Measurements from ENCODE around the gene RERE.

Gene RERE

DNA sequence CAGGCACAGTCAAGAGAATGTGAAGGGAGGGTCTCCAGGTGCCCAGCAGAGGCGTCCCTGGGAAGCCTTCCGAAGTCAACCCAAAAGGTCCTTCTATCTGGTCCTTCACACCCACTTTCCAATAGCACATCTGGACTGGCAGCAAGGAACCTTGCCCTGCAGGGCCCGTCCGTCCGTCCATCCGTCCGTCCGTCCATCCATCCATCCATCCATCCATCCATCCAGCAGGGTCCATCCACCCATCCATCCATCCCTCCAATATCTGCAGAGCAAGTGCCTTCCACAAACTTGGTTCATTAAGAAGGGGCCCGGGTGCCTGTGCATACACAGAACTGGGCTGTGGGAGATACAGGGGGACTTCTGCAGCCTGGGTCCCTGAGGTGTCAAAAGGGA, 468.0 kb downstream of the RERE start:
- Histone ChIP-seq H3K9ac (no peak overlapping the region), H3K9me3 (no peaks in the 10 kb centered on the region), H3K27me3 (no peaks in the 10 kb centered on the region), H3K4me1 (peaks cover 26% of the 10 kb centered on the region), H3K4me3 (no peak overlapping the region), H3K36me3 (peaks cover 35% of the 10 kb centered on the region), H4K20me1 (peaks cover 60% of the 10 kb centered on the region), H3K4me2 (no peak overlapping the region), H3K27ac (no peak overlapping the region)
- no peak for TF ChIP-seq Cebpa-rat (IDR thresholded peaks at IDR 0.05)

DNA sequence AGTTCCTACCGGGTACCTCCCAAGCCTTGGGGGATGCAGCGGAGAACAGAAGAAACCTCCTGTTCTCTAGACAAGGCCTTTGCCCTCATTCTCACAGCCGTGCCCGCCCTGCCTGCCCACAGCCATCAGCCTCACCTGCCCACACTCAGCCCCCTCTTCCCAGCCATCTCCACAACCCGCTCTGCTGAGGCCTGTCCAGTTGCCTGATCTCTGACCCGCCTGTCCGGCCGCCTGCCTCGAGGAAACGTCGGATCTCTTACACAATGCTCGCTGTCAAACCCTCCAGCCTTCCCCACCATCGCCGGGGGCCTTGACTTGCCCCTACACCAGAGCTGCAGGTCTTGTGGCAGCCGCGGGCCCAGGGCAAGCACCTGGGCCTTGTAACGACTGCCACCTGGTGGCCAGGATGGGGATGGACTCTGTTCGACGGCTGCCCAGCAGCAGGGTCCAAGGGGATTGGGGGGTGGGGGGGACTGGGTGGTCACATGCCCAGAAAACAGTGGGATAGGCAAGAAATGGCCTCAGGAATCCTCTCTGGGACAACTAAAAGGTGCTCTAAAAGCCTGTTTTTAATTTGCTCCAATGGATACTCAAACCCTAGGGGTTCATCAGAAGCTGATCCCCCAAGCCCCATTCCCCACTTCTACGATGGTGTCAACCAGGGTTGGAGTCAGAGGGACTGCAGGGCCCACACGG, 468.5 kb downstream of the RERE start:
- Histone ChIP-seq H3K27ac (no peak overlapping the region), H3K36me3 (peaks cover 30% of the 10 kb centered on the region), H3K9ac (no peak overlapping the region), H3K27me3 (no peaks in the 10 kb centered on the region), H3K9me3 (no peaks in the 10 kb centered on the region), H4K20me1 (peaks cover 54% of the 10 kb centered on the region), H3K4me3 (no peak overlapping the region), H3K4me1 (peaks cover 30% of the 10 kb centered on the region), H3K4me2 (peak overlapping the region; percentile 86)
- TF ChIP-seq Cebpa-rat (IDR thresholded peaks at IDR 0.05): no peak

DNA sequence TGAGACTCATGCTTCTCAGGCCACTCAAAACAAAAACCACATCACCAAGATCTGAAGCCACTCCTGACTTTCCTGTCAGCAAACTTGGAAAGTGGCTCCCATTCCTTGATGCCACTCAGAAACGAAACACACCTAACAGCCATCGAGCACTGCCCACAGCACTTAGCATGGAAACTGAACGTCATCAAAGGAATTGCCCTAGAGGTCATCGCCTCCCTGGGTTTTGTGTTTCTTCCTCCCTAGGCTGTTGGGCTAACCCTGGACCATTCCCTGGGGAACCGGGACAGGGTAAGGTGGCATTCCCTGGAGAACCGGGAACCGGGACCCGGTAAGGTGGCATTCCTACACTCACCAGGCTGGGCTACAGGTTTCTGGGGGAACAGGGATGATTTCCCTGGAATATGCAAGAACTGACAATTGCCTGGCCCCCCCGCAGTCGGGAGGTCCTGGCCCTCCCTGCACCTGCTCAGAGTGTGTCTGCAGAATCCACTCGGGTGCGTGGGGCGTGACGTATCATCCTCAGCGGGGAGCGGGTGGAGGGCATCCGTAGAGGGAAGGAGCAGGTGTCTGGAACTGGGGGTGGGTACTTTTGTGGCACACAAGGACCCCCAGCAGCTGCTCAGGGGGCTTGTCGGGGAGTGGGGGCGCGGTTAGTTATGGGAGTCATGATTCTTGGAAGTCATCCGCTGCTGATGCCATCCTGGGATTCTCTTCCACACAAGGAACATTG, 469.2 kb downstream of the RERE start:
- Histone ChIP-seq H4K20me1 (peaks cover 47% of the 10 kb centered on the region), H3K36me3 (peaks cover 23% of the 10 kb centered on the region), H3K4me3 (no peak overlapping the region), H3K9me3 (no peaks in the 10 kb centered on the region), H3K9ac (peak overlapping the region; percentile 45; the same call in 1 of the 2 replicates), H3K4me2 (peak overlapping the region; percentile 86), H3K27ac (no peak overlapping the region), H3K4me1 (peaks cover 33% of the 10 kb centered on the region), H3K27me3 (no peaks in the 10 kb centered on the region)
- no peak for TF ChIP-seq Cebpa-rat (IDR thresholded peaks at IDR 0.05)

DNA sequence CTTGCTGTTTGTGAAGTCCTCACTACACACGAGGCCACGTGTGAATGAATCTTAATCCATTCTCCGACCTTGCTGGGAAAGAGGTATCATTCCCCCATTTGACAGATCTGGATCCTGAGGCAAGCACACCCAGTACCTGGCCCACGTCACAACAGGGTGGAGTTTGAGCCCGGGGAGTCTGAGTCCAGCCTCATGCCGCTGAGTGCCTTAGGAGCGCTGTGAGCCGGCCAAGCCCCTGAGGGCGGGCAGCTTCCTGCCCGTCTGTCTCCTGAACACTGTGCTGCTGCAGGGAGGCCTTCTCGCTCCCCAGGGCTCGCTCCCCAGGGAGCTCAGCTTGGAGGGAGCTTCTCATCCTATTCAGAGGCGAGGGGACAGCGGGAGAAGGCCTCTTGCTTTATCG, 469.8 kb downstream of the RERE start:
- H3K27ac ChIP-seq: no peak overlapping the region
- no peaks in the 10 kb centered on the region for H3K9me3 ChIP-seq
- peaks cover 17% of the 10 kb centered on the region for H3K36me3 ChIP-seq
- no peaks in the 10 kb centered on the region for H3K27me3 ChIP-seq
- H3K9ac ChIP-seq: peak overlapping the region; percentile 45; the same call in 1 of the 2 replicates
- TF ChIP-seq Cebpa-rat (IDR thresholded peaks at IDR 0.05): no peak
- no peak overlapping the region for H3K4me3 ChIP-seq
- H3K4me2 ChIP-seq: peak overlapping the region; percentile 86
- peaks cover 41% of the 10 kb centered on the region for H4K20me1 ChIP-seq
- peaks cover 35% of the 10 kb centered on the region for H3K4me1 ChIP-seq

DNA sequence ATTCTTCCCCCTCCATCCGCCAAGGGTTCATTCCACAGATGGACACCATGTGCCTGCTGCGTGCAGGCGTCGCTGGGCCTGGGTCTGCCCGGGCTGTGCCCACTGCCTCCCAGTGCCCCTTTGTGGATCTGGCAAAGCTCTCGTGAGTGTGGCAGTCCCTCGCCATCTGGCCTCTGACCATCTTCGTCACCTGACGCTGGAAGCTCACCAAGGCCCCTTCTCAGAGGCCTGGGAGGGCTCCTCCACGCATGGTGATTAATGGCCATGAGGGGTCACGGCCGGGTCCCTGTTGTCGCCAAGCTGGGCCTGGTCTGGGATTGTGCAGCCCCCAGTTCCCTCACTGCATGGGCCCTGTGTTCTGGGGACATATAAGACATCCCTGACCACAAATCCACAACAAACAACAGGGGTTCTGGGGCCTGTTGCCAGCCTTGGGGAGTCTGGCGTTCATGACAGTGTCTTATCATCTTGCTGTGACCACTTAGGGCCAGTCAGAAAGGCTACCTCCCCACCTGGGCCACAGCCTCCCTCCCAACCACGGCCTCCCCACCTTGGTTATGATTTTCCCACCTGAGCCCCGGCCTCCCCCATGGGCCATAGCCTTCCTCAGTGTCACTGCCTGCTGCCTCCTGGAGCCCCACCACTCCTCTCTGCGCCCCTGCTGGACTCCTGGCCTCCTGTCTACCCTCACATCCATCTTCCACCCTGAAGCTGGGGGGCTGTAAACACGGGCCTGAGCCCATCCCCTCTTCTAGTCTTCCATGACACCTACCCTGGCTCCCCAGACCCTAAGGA, 471.6 kb downstream of the RERE start:
- H4K20me1 ChIP-seq: peaks cover 26% of the 10 kb centered on the region
- no peaks in the 10 kb centered on the region for H3K27me3 ChIP-seq
- H3K4me3 ChIP-seq: no peak overlapping the region
- no peak overlapping the region for H3K9ac ChIP-seq
- peaks cover 41% of the 10 kb centered on the region for H3K4me1 ChIP-seq
- no peak for TF ChIP-seq Cebpa-rat (IDR thresholded peaks at IDR 0.05)
- no peak overlapping the region for H3K4me2 ChIP-seq
- H3K36me3 ChIP-seq: 0 out of 2 replicates have a peak, but pooled peaks cover 2% of the 10 kb centered on the region
- no peak overlapping the region for H3K27ac ChIP-seq
- H3K9me3 ChIP-seq: no peaks in the 10 kb centered on the region

DNA sequence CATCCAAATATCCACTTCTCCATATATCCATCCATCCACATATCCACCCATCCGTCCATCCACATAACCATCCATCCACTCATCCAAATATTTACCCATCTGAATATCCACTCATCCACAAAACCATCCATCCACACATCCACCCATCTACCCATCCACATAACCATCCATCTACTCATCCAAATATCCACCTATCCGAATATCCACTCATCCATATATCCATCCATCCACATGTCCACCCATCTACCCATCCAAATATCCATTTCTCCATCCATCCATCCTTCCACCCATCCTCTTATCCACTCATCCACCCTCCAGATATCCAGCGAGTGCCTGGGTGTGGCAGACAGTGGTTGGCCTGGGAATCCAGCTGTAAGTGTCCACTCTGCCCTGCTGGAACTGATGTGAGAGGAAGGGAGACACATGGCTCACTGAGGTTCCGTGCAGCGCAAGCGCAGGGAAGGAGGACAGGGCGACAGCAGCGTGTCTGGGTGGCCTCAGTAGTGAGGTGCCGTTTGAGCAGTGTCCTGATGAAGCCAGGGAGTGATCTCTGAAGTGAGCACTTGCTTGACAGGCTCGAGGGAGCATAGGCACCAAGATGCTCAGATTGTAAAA, 472.4 kb downstream of the RERE start:
- no peak overlapping the region for H3K9ac ChIP-seq
- no peak for TF ChIP-seq Cebpa-rat (IDR thresholded peaks at IDR 0.05)
- H4K20me1 ChIP-seq: peaks cover 21% of the 10 kb centered on the region
- no peaks in the 10 kb centered on the region for H3K9me3 ChIP-seq
- no peak overlapping the region for H3K27ac ChIP-seq
- no peak overlapping the region for H3K4me2 ChIP-seq
- peaks cover 41% of the 10 kb centered on the region for H3K4me1 ChIP-seq
- no peaks in the 10 kb centered on the region for H3K27me3 ChIP-seq
- H3K36me3 ChIP-seq: no peaks in the 10 kb centered on the region
- no peak overlapping the region for H3K4me3 ChIP-seq

DNA sequence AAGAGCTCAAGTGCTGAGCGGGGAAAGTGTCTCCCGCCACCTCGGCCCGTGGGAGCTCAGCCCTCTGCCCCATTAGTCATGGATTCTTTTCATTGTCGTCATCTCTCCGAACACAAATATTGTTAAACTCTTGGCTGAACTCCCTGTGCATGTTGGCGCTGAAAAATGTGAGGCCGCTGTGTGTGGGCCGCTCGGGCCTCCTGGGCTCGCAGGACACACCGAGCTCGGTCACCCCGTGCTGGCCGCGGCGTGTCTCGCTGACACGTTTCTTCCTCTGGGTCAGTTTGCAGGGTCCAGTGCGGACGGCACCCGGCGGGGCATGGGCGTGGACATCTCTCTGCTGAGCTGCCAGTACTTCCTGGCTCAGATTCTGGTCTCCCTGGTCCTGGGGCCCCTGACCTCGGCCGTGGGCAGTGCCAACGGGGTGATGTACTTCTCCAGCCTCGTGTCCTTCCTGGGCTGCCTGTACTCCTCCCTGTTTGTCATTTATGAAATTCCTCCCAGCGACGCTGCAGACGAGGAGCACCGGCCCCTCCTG, 473.9 kb downstream of the RERE start:
- no peaks in the 10 kb centered on the region for H3K36me3 ChIP-seq
- TF ChIP-seq Cebpa-rat (IDR thresholded peaks at IDR 0.05): no peak
- no peak overlapping the region for H3K4me3 ChIP-seq
- H3K4me2 ChIP-seq: no peak overlapping the region
- H3K4me1 ChIP-seq: peaks cover 37% of the 10 kb centered on the region
- no peak overlapping the region for H3K27ac ChIP-seq
- H3K9ac ChIP-seq: no peak overlapping the region
- H3K27me3 ChIP-seq: no peaks in the 10 kb centered on the region
- H4K20me1 ChIP-seq: peaks cover 8% of the 10 kb centered on the region
- no peaks in the 10 kb centered on the region for H3K9me3 ChIP-seq

DNA sequence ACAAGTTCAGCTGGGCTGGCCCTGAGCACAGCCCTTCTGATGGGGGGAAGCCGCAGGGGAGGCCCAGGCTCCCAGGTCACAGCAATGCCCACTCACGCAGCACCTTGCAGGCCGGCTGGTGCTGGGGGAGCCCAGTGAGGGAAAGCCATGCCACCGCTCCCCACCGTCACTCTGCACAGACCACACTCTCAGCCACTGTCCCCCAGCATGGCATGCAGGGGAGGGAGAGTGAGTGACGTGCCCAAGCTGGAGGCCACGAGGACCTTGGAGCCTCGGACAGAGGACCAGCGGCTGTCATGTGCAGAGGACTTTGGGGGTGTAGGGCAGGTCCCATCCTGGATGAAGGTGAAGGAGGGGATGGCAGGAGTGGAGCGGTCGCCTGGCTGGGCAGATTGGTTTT, 474.4 kb downstream of the RERE start:
- no peak for TF ChIP-seq Cebpa-rat (IDR thresholded peaks at IDR 0.05)
- H4K20me1 ChIP-seq: peaks cover 3% of the 10 kb centered on the region
- H3K27ac ChIP-seq: no peak overlapping the region
- H3K36me3 ChIP-seq: peaks cover under 1% of the 10 kb centered on the region; the same call in 1 of the 2 replicates
- H3K9ac ChIP-seq: no peak overlapping the region
- no peaks in the 10 kb centered on the region for H3K27me3 ChIP-seq
- H3K4me2 ChIP-seq: no peak overlapping the region
- no peak overlapping the region for H3K4me3 ChIP-seq
- H3K4me1 ChIP-seq: peaks cover 32% of the 10 kb centered on the region
- peaks cover 4% of the 10 kb centered on the region for H3K9me3 ChIP-seq

DNA sequence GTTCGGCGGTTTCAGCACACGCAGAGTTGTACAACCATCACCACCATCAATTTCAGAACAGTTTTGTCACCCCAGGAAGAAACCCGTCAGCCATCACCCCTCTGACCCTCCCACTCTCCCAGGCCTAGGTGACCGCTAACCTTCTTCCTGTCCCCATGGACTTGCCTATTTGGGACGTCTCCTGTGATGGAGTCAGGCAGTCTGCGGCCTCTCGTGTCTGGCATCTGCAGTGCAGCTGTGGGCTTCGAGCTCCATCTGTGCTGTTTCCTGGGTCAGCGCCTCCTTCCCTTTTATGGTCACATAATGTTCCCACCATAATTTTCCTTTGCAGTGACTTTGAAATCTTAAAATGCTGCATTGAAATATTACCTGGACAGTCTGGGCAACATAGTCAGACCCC, 475.1 kb downstream of the RERE start:
- H3K27ac ChIP-seq: no peak overlapping the region
- H3K27me3 ChIP-seq: no peaks in the 10 kb centered on the region
- no peak for TF ChIP-seq Cebpa-rat (IDR thresholded peaks at IDR 0.05)
- peaks cover 12% of the 10 kb centered on the region for H3K9me3 ChIP-seq
- no peaks in the 10 kb centered on the region for H4K20me1 ChIP-seq
- no peak overlapping the region for H3K4me3 ChIP-seq
- peaks cover 5% of the 10 kb centered on the region; the same call in 1 of the 2 replicates for H3K36me3 ChIP-seq
- H3K4me2 ChIP-seq: no peak overlapping the region
- H3K9ac ChIP-seq: no peak overlapping the region
- H3K4me1 ChIP-seq: peaks cover 25% of the 10 kb centered on the region
